Lower lobe of right lung (tissue), 2 donors: ENCODE data around the gene HPS5. TPM values are rescaled to one million over a fixed set of nuclear protein-coding genes. Genes with fewer than 3 reads are reported as not detected.

Experiments
- ATAC-seq, 2 donors: fragments of 200-7000 bp; cut with Tn5 transposase; one replicate each; pipeline ENCODE4 v1.9.1; 2020 to 2022; ENCODE audit warnings: mild to moderate bottlenecking in 2 of 2, moderate library complexity in 2 of 2
- DNase-seq: peaks from one replicate; pipeline ENCODE4 v3.0.0-alpha.2; 2020
- H3K27ac ChIP-seq: fragments of 200-600 bp; one replicate; pipeline ENCODE4 v1.8.0; 2022
- H3K27me3 ChIP-seq: fragments of 200-600 bp; one replicate; pipeline ENCODE4 v1.8.0; 2022; ENCODE audit warnings: low read depth
- H3K36me3 ChIP-seq: fragments of 200-600 bp; one replicate; pipeline ENCODE4 v1.8.0; 2022; ENCODE audit warnings: mild to moderate bottlenecking
- H3K4me1 ChIP-seq: fragments of 200-600 bp; one replicate; pipeline ENCODE4 v1.8.0; 2022
- H3K4me3 ChIP-seq: fragments of 200-600 bp; one replicate; pipeline ENCODE4 v1.8.0; 2022; ENCODE audit warnings: mild to moderate bottlenecking
- H3K9me3 ChIP-seq: fragments of 200-600 bp; one replicate; pipeline ENCODE4 v1.8.0; 2022
- CTCF ChIP-seq: fragments of 200-600 bp; IDR thresholded peaks from one replicate; pipeline ENCODE4 v1.8.0; 2022; ENCODE audit warnings: antibody characterized with exemption, mild to moderate bottlenecking
- intact Hi-C: fragments of 100-400 bp; cut with DNase I; formaldehyde crosslinking; loops from one replicate; pipeline ENCODE4 v1.11.0; 2022
- total RNA-seq: library from RNA; stranded (reverse); fragmentation: NEBNext Ultra II Directional; extraction: Animal tissue kit (Norgen Biotek cat#: 25700); gene quantifications from one replicate; pipeline ENCODE4 v1.2.1, GENCODE V29; 2021
- donor health status: DM: no; HTN: yes; CAD: no; lungs with severe emphysema.

The HPS5 gene
- total RNA-seq, 1 donor from 2014 or later: 32.1 TPM

- TF ChIP-seq CTCF: no peak
- intact Hi-C loops: no loop called here
- H3K27ac ChIP-seq: no peak overlapping the region
- no peak for DNase-seq
- no peak overlapping the region for H3K4me3 ChIP-seq
- no peaks in the 10 kb centered on the region for H3K4me1 ChIP-seq
- H3K9me3 ChIP-seq: no peaks in the 10 kb centered on the region
- no peak for ATAC-seq
- no peaks in the 10 kb centered on the region for H3K36me3 ChIP-seq
- no peaks in the 10 kb centered on the region for H3K27me3 ChIP-seq
Observed at GRCh38 chr11:18233912-18234311, 88.0 kb downstream of the HPS5 start.

GRCh38 chr11:18230859-18231258 lies 91.1 kb downstream of the HPS5 start:
- no peak overlapping the region for H3K4me3 ChIP-seq
- no peak for TF ChIP-seq CTCF
- no peaks in the 10 kb centered on the region for H3K9me3 ChIP-seq
- intact Hi-C loops: no loop called here
- ATAC-seq: no peak
- no peaks in the 10 kb centered on the region for H3K36me3 ChIP-seq
- no peaks in the 10 kb centered on the region for H3K27me3 ChIP-seq
- H3K4me1 ChIP-seq: no peaks in the 10 kb centered on the region
- DNase-seq: no peak
- no peak overlapping the region for H3K27ac ChIP-seq

- Histone ChIP-seq H3K36me3 (no peaks in the 10 kb centered on the region), H3K27me3 (no peaks in the 10 kb centered on the region), H3K27ac (no peak overlapping the region), H3K4me3 (no peak overlapping the region), H3K9me3 (no peaks in the 10 kb centered on the region), H3K4me1 (no peaks in the 10 kb centered on the region)
- ATAC-seq (no peak), DNase-seq (no peak)
- no peak for TF ChIP-seq CTCF
- intact Hi-C loops: no loop called here
Observed at GRCh38 chr11:18229501-18229900, 92.4 kb downstream of the HPS5 start.

Other genes with a start within 250 kb of the HPS5 start
- 9.5 TPM for gene SAAL1, start 216.1 kb downstream of the HPS5 start, total RNA-seq
- not detected for gene MRGPRX3, start 189.6 kb downstream of the HPS5 start, total RNA-seq
- gene MRGPRX4, start 149.3 kb downstream of the HPS5 start, total RNA-seq: not detected
- 0.62 TPM for gene SAA4, start 85.3 kb downstream of the HPS5 start, total RNA-seq
- gene SAA2, start 73.5 kb downstream of the HPS5 start, total RNA-seq: 24.7 TPM
- 36.7 TPM for gene SAA1, start 55.9 kb downstream of the HPS5 start, total RNA-seq
- gene GTF2H1, start 427 bp upstream of the HPS5 start, total RNA-seq: 38.3 TPM
- gene LDHA, start 72.4 kb upstream of the HPS5 start, total RNA-seq: 251 TPM
- gene LDHC, start 90.2 kb upstream of the HPS5 start, total RNA-seq: not detected
- not detected for gene LDHAL6A, start 133.7 kb upstream of the HPS5 start, total RNA-seq
- gene TSG101, start 204.8 kb upstream of the HPS5 start, total RNA-seq: 61.8 TPM